G401.6 (cell line): Measurements from ENCODE around the gene MOGAT3.
A peak's percentile ranks its signal among the peaks of the same experiment; 100 is the strongest.

Experiments
- FAIRE-seq: peaks from 2 replicates; lab custom pipeline; 2012; peaks lifted over from hg19 to GRCh38; lab: Jason Lieb, UNC

Gene MOGAT3, protein sequence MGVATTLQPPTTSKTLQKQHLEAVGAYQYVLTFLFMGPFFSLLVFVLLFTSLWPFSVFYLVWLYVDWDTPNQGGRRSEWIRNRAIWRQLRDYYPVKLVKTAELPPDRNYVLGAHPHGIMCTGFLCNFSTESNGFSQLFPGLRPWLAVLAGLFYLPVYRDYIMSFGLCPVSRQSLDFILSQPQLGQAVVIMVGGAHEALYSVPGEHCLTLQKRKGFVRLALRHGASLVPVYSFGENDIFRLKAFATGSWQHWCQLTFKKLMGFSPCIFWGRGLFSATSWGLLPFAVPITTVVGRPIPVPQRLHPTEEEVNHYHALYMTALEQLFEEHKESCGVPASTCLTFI

DNA sequence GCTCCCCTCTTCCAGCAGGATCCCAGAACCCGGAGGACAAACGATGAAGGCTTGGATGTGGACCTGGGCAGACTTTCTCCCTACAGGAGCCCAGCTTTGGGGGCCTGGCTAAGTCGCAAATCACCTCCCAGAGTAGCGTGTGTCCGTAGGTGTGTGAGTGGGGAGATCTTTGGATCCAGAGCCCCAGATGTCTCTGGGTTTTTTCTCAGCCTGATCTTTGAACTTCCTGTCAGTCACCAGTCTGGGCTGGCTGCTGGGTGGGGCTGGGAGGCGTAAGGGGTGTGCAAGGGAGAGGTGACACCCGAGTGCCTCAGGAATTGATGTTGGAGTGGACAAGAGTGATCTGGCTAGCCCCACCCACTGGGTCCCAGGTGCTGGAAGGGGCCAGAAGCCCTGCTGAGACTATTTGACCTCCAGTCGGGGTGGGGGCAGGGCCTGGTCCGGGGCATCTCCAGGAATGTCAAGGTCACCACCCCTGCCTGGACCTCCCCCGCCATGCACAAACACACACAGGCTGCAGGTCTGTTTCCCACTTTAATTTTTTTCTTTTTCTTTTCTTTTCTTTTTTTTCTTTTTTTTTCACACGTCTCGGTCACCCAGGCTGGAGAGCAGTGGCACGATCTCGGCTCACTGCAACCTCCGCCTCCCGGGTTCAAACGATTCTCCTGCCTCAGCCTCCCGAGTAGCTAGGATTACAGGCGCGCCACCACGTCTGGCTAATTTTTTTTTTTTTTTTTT lies at the start of gene MOGAT3:
Gene MOGAT3 (minus strand): TSS at position 175 of the 738 bp plus-strand sequence. CDS start 182 bp downstream, outside the sequence.
- FAIRE-seq = no peak

- no peak for FAIRE-seq
Observed at GRCh38 chr7:101250324-101250723, 49.5 kb upstream of the MOGAT3 start.

DNA sequence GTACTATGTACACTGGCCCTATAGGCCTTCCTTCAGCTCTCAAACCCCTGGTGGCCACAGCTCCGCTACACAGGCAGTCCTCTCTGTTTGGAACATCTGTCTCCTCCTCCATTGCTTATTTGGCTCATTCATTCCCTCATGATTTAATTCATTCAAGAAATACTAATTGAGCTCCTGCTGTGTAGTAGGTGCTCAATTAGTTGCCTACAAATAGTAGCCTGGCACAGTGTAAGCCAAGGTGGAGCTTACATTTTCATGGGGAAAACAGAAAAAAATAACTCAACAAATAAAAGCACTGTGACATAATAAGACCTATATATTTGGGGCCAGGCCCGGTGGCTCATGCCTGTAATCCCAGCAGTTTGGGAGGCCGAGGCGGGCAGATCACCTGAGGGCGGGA lies 47.4 kb upstream of the MOGAT3 start:
- FAIRE-seq = no peak

DNA sequence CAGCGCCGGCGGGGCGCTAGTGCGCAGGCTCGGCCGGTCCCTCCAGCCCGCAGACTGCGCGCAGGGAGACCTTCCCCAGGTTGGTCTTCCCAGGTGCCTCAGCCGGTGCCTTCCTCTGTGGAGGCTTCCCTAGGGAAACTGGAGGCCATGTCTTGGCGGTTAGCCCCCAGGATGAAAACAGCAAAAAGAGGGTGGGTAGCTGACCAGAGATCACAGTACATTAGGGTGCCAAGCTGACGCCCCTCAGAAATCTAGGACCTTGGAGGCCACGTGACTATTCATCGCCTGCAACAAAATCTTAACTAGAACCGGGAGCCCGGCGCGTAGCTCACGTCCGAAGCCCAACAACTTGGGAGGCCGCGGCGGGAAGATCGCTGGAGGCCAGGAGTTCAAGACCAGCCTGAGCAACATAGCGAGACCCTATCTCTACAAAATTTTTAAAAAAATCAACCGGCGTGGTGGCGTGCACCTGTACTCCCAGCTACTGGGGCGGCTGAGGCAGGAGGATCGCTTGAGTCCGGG lies 44.4 kb upstream of the MOGAT3 start:
- FAIRE-seq = no peak

GRCh38 chr7:101244375-101245146 lies 43.7 kb upstream of the MOGAT3 start, which contains the start of gene FIS1:
Gene FIS1 (minus strand): TSS chr7:101245081. CDS start chr7:101245004, 77 bp downstream.
- peak; percentile 50 for FAIRE-seq

GRCh38 chr7:101243646-101244374 lies 43.0 kb upstream of the MOGAT3 start:
- FAIRE-seq = no peak

DNA sequence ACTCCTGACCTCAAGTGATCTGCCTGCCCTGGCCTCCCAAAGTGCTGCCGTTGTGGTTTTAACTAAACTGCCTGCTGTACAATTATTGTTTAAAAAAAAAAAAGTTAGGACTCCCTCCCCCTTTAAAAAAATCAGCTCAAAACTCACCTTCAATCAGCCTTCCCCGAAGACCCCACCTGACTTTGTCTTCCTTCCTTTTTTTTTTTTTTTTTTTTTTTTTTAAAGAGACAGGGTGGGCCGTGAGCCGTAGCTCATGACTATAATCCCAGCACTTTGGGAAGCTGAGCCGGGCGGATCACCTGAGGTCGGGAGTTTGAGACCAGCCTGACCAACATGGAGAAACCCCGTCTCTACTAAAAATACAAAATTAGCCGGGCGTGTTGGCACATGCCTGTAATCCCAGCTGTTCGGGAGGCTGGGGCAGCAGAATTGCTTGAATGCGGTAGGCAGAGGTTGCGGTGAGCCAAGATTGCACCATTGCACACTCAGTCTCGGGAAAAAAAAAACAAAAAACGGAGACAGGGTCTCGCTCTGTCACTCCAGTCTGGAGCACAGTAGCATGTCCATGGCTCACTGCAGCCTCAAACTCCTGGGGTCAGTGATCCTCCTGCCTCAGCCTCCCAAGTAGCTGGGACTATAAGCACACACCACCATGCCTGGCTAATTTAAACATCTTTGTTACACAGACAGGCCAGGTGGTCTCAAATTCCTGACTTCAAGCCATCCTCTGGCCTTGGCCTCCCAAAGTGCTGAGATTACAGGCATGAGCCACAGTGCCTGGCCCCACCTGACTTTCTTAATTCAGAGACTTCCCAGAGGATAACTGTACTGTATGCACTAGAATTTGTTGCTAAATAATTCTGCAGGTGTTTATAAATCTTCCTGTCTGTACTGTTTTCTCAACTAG lies 40.9 kb upstream of the MOGAT3 start:
- FAIRE-seq = no peak

DNA sequence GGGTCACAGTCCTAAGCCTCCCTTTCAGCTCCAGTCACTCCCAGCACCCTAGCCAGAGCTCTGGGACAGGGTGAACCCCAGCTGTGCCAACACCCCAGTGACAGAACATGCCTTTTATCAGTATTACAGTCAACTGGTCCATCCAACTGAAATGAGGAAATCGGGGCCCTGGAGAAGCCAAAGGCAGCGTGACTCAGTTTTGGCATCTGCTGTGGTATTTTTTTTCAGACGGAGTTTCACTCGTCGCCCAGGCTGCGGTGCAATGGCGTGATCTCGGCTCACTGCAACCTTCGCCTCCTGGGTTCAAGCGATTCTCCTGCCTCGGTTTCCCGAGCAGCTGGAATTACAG lies 40.2 kb upstream of the MOGAT3 start:
- FAIRE-seq = no peak

- FAIRE-seq = no peak
Observed at GRCh38 chr7:101240226-101241014, 39.6 kb upstream of the MOGAT3 start.

- no peak for FAIRE-seq
Observed at GRCh38 chr7:101239951-101240220, 39.0 kb upstream of the MOGAT3 start.

- no peak for FAIRE-seq
Observed at GRCh38 chr7:101239191-101239950, 38.5 kb upstream of the MOGAT3 start.

- FAIRE-seq = no peak
Observed at GRCh38 chr7:101238226-101239182, 37.7 kb upstream of the MOGAT3 start.

GRCh38 chr7:101237206-101238067 lies 36.6 kb upstream of the MOGAT3 start, which contains the start of gene CLDN15:
Gene CLDN15 (minus strand): TSS chr7:101237802. CDS start chr7:101237581, 221 bp downstream.
- FAIRE-seq = no peak

DNA sequence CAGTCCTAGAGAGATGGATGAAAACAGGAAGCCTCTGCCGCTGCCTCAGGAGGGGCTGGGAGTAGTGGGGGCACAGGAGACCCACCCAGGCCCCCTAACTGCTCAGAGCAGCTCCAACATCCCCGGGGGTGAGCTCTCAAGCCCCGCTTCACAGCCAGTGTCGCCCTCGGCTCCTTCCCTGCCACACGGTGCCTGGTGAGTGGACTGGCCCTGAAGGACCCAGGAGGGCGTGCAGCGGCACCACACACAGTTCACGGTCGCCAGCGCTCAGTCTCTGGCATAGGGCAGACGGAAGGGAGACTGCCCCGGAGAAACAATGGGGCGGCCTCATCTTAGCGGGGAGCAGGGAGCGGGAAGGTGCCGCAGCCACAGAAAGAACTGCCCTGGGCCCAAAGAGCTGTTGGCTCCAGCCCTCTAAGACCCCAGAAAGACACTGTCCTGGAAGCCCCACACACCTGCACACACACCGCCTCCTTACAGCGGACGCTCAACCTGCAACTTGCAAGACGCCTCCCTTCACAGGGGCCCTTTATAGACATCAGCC lies 35.5 kb upstream of the MOGAT3 start:
- no peak for FAIRE-seq

GRCh38 chr7:101235522-101235921 lies 34.7 kb upstream of the MOGAT3 start:
- FAIRE-seq = no peak

- no peak for FAIRE-seq
Observed at GRCh38 chr7:101235050-101235449, 34.2 kb upstream of the MOGAT3 start.

- no peak for FAIRE-seq
Observed at GRCh38 chr7:101234636-101235035, 33.8 kb upstream of the MOGAT3 start.
